Ramos (cell line): ENCODE results near the gene SOBP.
"Not testable (repeated sequence)": the region's sequence is repeated elsewhere in the genome, so short reads cannot be mapped to it uniquely, and the experiment has no call there.

Source experiments
- in situ Hi-C: fragments of 300-500 bp; cut with MboI; formaldehyde crosslinking; loops from one replicate; pipeline ENCODE4 v1.14.3; 2022; ENCODE audit warnings: low sequenced_read_pairs; ENCODE audit not compliant: unreplicated experiment

SOBP gene, protein sequence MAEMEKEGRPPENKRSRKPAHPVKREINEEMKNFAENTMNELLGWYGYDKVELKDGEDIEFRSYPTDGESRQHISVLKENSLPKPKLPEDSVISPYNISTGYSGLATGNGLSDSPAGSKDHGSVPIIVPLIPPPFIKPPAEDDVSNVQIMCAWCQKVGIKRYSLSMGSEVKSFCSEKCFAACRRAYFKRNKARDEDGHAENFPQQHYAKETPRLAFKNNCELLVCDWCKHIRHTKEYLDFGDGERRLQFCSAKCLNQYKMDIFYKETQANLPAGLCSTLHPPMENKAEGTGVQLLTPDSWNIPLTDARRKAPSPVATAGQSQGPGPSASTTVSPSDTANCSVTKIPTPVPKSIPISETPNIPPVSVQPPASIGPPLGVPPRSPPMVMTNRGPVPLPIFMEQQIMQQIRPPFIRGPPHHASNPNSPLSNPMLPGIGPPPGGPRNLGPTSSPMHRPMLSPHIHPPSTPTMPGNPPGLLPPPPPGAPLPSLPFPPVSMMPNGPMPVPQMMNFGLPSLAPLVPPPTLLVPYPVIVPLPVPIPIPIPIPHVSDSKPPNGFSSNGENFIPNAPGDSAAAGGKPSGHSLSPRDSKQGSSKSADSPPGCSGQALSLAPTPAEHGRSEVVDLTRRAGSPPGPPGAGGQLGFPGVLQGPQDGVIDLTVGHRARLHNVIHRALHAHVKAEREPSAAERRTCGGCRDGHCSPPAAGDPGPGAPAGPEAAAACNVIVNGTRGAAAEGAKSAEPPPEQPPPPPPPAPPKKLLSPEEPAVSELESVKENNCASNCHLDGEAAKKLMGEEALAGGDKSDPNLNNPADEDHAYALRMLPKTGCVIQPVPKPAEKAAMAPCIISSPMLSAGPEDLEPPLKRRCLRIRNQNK

DNA sequence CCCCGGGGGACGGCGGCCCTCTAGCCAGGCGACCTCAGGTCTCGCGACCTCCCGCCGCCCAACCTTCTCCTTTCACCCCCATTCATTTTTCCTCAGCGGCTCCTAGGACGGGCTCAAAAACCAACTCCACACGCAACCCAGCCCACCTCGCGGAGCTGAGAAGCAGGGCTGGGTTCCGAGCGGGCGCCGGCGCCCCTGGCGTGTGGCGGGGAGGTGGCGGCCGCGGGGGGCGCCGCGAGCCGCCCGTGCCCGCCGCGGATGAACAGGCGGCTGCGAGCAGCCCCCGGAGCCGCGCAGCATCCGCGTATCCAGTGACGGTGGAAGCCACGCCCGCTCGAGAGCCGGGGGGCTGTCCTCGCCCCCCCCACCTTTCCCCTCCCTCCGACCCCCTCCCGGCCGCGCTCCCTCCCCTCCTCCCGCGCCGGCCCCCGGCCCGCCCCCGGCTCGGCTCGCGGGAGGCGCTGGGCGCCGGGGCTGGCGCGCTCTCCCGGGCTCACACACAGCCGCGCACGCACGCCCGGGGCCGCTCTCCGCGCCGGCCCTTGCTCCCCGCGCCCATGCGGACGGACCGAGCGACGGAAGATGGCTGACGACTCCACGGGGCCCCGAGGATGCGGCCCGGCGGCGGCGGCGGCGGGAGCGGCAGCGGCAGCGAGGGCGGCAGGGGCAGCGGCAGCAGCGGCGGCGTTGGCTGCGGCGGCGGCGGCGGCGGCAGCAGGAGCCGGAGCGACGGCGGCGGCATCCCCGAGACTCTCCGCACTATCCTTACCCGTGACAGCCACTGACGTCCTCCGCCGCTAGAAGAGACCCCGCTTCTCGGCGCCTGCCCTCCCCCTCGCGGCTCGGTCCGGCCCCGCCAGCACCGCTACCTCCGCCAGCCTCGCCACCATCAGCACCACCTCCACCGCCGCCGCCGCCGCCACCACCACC is at the start of gene SOBP:
TSS of gene SOBP (plus strand) at position 482 of the 930 bp plus-strand sequence. CDS start 500 bp downstream, outside the sequence.
- in situ Hi-C loops = loop anchor here (10.0 kb wide), 1 partner anchor 165 kb away; no protein-coding TSS in a partner anchor

DNA sequence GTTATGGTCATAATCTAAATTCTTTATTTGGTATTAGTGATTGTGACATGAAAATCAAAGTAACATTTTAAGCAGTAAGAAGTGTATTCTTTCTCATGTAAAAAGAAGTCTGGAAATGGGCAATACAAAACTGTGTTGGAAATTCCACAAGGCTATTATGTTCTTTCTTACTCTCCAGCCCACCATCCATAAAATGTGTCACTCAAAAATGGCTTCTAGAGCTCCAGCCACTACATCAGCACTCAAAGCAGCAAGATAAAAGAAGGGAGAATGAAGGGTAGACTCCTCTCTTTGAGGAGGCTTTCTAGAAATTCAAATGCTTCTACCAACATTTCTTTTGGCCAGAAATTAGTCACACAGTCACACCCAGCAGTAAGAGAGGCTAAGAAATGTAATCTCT is 49.0 kb upstream of the SOBP start:
- in situ Hi-C loops = no loop called here

DNA sequence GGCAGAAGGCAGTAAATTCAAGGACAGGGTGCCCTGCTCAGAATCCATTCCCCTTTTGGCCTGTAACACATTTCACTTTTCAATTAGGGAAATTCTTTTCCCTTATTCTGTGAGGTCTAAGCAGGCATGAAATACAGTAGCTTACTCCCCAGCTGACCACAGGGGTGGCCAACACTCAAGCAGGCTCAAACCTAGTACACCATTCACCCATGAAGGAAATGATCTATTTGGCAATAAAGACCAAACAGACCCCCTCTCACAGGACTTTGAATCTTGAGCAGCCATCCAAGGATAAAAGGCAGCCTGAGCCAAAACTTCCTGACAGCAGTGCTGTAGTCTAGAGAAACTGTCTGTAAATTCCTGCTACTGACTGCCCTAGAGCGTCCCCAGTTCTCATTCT is 48.2 kb upstream of the SOBP start:
- in situ Hi-C loops = no loop called here

DNA sequence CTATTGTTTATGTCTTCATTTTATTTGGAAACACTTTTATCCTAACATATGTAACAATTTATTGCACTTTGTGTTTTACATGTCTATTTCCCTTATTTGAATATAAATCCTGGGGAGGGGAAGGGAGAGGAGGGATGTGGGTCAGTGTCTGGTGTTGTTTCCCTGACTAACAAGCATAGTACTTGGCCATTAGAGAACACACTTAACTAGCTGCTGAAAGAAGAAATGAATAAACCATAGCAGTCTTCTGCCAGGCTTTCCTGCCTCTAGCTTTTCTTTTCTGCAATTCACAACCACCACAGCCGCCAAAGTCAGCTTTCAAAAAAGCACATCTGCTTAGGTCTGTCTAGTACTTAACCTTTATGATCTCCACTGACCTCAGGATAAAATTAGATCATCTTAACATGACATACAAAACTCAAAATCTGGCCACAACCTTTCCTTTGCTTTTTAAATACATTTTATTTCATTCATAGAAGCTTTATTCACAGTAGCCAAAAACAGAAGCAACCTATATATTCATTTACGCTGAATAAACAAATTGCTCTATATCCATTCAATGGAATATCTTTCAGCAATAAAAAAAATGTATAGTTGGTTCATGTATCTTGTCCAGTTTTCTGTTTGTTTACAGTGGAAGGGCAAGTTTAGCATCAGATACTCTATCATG is 46.8 kb upstream of the SOBP start:
- in situ Hi-C loops = no loop called here

DNA sequence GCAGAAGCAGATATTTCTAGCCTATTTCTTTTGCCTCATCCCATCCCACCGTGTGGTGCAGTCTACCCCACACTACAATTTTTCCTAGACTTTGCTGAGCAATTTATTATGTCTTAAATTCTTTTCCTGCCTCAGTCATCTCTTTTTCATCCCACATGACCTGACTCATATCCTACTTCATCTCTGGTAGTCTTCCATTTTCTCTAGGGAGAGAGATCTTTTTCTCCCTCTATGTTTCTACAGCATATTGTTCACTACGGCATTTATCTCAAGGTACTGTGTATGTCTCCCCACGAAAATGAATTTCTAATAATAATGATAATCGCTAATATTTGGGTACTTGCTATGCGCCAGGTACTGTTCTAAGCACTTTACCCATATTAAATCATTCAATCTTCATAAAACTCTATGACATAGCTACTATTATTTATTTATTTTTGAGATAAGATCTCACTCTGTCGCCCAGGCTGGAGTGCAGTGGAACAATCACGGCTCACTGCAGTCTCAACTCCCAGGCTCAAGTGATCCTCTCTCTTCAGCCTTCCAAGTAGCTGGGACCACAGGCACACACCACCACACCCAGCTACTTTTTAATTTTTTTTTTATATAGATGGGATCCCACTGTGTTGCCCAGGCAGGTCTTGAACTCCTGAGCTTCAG is 46.2 kb upstream of the SOBP start:
- in situ Hi-C loops = no loop called here

DNA sequence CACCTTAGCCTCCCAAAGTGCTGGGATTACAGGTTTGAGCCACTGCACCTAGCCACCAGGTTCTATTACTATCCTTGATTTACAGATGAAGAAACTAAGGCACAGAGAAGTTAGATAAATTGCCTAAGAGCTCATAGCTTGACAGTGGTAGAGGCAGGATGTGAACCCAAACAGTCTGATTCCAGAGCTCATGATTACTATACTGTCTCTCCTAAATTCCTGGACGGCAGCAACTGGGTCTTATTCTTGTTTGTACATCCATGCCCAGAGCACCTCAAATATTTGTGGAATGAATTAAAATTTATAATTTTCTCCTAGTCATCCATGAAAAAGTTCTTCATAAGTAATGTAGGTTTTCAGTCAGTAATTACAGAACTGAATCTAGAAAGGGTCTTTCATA is 45.6 kb upstream of the SOBP start:
- in situ Hi-C loops = no loop called here

DNA sequence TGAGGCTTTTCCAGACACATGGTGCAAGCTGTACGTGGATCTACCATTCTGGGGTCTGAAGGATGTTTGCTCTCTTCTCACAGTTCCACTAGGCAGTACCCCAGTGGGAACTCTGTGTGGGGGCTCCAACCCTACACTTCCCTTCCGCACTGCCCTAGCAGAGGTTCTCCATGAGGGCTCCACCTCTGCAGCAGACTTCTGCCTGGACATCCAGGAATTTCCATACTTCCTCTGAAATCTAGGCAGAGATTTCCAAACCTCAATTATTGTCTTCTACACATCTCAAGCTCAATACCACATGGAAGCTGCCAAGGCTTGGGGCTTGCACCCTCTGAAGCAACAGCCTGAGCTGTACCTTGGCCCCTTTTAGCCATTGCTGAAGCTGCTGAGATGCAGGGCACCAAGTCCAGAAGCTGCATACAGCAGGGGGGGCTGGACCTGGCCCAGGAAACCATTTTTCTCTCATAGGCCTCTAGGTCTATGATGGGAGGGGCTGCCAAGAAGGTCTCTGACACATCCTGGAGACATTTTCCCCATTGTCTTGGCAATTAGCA is 42.2 kb upstream of the SOBP start:
- in situ Hi-C loops = no loop called here

DNA sequence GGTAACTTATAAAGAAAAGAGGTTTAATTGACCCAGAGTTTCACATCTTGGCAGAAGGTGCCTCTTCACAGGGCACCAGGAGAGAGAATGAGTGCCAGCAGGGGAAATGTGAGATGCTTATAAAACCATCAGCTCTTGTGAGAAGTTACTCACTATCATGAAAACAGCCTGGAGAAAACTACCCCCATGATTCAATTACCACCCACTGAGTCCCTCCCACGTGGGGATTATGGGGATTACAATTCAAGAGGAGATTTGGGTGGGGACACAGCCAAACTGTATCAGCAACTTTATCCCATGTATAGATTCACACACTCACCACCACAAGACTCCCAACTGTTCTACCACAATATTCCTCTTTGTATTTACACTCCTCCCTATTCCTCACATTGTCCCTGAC is 41.1 kb upstream of the SOBP start:
- in situ Hi-C loops = no loop called here

DNA sequence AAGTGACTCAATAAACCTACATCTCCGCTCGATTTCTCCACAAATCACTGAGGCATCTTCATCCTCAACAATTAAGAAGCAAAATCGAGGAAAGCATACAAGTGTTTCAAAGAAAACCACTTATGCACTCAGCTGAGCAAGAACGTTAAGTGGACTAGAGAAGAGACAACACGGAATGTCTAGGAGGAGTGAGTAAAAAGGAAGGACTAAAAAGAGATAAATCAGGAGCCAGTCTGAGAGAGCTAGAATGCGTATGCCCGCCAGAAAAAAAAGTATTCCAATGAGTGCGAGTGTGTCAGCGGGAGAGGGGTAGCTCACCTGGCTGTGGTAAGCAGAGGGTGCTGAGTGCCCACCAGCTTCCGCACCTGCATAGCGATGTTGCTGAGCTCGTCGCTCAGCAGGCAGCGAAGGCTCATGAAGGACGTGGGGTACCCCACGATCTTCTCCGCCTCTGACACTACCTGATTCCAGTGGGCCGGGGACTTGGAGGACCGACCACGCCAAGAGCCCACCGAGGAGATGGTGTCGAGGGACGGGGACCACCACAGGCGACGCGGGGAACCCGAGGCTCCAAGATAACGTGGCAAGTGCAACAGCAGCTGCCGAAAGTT is 31.1 kb upstream of the SOBP start:
- in situ Hi-C loops = no loop called here

DNA sequence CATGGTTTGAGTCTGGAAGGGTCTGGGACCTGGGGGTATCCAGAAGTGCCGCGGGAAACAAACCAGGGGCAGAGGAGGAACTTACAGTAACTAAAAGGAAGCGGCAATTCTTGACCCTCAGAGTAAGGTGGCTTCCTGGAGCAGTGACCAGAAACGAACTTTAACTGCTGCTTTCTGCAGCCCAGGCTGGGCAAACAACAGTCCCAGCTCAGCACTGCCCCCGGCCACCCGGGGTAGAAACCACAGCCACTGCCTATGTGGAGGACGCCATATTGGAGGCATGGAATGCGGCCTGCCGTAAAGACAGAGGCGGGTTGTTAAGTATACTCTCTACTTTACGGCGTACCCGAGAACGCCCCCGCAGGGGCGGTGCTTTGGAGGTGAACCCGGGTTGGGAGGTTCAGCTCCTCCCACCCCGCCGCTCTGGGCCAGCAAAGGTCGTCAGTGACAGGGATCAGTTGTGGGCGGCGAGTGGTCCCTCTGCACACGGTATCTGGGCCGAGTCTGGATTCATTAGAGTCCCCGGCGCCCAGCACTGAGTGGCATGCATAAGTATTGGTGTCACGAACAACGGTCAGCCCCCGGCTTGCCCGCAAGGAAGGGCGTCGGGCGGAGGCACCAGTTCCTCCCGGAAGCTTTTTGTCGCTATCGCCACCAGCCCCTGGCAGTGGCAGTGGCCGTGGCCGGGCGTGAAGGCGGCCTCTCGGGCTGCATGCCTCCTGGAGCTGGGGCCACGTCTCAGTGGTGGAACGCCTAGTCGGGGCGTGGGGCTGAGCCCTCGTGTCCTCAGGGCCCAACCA is 30.4 kb upstream of the SOBP start, which contains the start of gene PDSS2:
TSS of gene PDSS2 (minus strand) at position 282 of the 800 bp plus-strand sequence. CDS start at position 3, 279 bp downstream.
- in situ Hi-C loops = no loop called here

DNA sequence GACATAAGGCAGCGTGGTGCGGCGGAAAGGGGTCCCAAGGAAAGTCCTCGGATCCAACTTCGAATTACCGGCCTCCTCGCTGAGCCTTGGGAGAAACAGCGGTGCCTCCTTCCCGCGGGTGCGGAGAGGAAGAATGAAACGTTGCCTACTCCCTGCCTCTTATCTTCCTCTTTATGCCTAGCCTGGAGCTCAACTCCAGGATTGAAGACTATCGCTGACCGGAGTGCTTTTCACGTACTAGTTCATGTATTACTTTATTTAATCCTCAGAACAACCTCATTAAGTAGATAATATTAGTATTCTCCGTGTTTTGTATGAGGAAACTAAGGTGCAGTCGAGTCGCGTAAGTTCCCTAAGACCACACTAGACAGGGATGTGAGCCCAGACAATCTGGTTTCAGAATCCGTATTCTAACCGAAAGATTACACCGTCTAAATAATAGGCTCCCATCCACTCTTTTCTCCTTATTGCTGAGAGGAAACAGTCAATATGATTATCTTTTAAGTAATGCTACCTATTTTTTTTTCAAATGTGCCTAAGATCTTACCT is 29.8 kb upstream of the SOBP start:
- in situ Hi-C loops = no loop called here

DNA sequence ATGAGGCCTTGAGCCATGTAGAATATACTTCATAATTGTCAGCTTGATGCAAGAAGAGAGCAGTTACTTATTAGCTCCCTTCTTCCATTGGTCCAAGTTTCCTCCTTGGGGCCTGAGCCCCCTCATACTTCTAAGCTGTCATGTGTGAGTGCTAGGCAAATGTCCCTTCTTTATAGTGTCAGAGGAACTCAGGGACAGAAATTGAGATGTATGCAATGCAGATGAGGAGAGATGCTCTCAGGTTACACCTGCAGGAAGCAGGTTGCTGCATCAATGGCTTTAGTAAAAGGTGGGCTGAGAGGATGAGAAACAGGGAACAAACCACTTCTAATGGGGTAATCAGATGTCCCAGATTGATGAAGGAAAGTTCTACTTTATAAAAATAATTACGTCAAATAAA is 23.9 kb upstream of the SOBP start:
- in situ Hi-C loops = no loop called here

DNA sequence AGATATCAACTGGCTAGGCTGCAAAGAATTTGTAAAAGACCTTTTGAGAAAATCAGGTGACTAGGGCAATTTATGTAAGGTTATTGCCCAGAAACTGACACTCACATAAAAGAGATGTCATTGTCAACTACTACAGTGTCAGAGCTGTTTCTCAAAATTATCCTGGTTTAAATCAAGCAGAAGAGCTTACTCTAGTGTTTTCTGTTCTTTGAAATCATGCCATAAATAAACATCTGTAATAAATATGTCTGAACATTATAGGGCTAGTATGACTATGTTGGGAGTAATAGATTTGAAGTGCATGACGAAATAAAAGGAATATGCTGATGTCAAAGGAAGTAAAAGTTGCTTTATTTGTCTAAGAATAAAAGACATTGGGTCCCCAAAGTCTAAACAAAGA is 19.6 kb upstream of the SOBP start:
- in situ Hi-C loops = no loop called here

DNA sequence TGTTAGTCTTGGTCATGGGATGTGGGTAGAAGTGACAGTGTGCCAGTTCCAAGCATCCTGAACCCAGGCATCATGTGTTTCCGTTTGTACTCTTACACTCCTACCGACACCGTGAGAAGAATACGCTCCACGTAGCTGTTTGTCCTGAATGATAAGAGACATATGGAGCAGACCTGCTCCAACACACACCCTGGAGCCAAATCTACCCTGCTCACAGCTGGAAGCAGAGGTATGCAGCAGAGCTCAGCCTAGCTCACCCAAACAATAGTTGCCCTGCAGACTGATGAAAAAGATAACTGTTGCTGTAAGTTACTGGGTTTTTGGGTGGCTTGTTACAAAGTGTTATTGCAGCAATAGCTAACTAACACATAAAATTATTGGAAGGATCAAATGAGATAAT is 16.3 kb upstream of the SOBP start:
- in situ Hi-C loops = no loop called here

DNA sequence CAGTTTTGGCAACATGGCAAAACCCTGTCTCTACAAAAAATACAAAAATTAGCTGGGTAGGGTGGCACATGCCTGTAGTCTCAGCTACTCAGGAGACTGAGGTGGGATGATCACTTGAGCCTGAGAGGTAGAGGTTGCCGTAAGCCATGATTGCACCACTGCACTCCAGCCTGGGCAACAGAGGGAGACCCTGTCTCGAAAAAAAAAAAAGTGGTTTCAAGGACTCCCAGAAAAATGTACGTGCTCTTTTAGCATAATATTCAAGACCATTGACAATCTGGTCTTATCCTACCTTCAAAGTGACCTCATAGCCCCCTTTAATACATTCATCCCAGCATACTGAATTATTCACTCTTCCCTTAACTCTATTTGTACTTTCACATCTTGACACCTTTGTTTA is 14.6 kb upstream of the SOBP start:
- in situ Hi-C loops = not testable (repeated sequence)

DNA sequence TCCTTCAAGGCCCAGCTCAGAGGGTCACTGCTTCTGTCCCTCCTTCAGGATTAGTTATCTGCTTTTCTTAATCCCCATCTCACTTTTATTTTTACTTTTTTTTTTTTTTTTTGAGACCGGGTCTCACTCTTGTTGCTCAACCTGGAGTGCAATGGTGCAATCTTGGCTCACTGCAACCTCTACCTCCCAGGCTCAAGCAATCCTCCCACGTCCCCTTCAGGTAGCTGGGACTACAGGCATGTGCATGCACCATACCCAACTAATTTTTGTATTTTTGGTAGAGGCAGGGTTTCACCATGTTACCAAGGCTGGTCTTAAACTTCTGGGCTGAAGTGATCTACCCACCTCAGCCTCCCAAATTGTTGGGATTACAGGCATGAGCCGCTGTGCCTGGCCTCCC is 14.1 kb upstream of the SOBP start:
- in situ Hi-C loops = not testable (repeated sequence)

DNA sequence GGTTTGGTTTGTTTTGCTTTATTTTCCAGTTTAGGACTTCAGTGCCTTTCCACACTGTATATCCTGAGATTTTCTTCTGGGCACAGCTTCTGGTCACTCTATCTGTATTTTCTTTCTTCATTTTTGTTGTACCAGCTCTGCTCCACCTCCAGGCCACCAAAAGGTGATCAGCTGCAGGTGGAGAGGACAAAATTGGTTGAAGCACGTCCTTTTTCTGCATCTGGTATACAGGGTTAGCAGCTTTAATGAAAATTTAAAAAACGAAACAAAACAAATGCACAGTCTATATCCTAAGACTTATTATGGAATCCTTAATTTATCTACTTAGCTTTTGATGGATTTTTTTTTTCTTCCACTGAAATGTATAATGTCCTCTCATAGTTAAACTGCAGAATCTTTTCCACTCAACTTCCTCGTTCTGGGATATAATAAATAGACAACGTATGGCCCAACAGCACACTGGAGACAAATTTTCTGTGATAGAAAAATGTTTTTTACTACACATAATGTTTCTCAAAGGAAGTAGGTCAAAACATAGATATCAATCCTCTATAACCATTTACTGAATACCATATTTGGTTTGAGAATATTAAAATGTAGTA is 10.7 kb upstream of the SOBP start:
- in situ Hi-C loops = no loop called here
